Activated T-helper 1 cell treated with Interleukin-2 at 50 U/mL for 16 hours (primary cell): Measurements from ENCODE around the gene DSCAML1.

Source experiments
- DNase-seq: peaks from one replicate; pipeline ENCODE4 v3.0.0-alpha.2; 2020; ENCODE audit warnings: low read depth

DSCAML1 gene

GRCh38 chr11:117688255-117688797 lies 108.7 kb downstream of the DSCAML1 start:
- DNase-seq, result no peak

GRCh38 chr11:117687776-117688175 lies 109.2 kb downstream of the DSCAML1 start:
- no peak for DNase-seq

- no peak for DNase-seq
Measured at GRCh38 chr11:117686711-117687110, 110.3 kb downstream of the DSCAML1 start.

DNA sequence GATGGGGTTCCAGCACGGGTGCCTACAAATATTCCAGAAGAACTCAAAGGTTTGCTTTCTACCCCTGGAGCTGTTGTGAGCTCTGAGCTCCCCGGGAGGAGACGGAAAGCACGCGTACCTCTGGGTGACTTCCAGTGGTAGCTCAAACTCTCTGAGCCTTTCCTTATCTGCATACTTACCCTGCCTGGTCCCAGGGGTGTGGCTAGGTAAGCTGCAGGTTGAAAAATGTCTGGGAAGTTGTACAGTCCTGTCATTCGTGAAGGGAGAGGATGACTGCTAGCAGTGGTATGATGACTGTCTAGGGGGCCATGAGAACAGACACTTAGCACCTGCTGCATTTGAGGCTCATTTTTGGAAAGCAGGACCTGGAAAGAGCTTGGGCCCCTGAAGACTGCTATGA lies 111.5 kb downstream of the DSCAML1 start:
- DNase-seq, result no peak

GRCh38 chr11:117684731-117685130 lies 112.3 kb downstream of the DSCAML1 start:
- no peak for DNase-seq

DNA sequence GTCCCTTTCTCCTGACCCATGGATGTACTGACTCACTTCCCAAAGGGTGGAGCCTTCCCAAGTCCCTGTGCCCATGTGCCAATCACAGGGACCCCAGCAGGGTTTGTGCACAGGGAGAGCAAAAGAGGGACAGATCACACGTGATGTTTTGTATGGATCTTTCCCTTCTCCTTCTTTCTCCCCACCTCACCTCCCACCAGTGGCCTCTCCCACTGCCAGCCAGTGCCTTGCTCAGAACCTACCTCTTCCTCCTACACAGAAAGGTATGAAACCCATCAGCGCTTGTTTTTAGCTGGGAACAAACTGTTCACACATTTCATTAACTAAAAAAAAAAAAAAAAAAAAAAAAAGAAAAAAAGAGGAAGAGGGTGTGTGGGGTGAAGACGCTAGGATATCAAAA lies 112.9 kb downstream of the DSCAML1 start:
- no peak for DNase-seq

- no peak for DNase-seq
Measured at GRCh38 chr11:117681438-117681837, 115.6 kb downstream of the DSCAML1 start.

- no peak for DNase-seq
Measured at GRCh38 chr11:117679461-117679860, 117.6 kb downstream of the DSCAML1 start.

- DNase-seq, result no peak
Measured at GRCh38 chr11:117678658-117679406, 118.2 kb downstream of the DSCAML1 start.

- DNase-seq, result no peak
Measured at GRCh38 chr11:117677729-117678310, 119.2 kb downstream of the DSCAML1 start.

DNA sequence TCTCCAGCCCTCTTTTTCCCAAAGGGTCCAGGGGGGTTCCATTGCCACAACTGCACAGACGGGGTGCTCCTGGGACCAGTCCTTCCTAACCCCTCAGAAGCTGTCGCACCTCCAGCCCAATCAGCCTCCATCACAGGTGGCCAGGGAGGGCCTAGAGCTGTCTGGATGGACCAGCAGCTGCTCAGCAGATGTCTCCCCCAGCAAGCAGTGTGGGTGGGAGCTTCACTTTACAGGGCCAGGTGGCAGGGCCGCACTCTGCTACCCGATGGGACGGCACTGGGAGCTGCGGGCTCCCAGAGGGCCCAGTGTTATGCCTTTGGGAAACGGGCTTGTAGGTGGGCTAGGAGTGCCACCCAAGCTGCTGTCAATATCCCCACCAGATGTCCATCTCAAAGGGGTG lies 120.5 kb downstream of the DSCAML1 start:
- DNase-seq, result no peak

GRCh38 chr11:117673602-117674001 lies 123.4 kb downstream of the DSCAML1 start:
- no peak for DNase-seq

DNA sequence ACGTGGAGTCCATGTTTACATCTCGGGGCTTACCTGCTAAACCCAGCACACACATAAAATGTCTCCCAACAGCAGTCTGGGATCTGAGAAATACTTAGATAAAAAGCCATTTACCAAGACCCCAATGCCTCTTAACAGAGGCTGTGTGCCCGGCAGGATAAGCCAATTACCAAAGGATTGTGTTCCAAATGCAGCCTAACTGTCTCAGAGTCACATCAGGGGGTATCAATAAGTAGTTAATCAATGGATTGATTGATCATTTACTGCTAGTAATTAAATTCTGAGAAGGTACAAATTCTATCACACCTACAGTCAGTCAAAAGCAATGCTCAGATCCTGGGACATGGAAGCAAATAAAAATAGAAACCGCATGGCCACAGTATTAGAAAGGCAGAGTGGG lies 125.6 kb downstream of the DSCAML1 start:
- no peak for DNase-seq

- no peak for DNase-seq
Measured at GRCh38 chr11:117670924-117671323, 126.1 kb downstream of the DSCAML1 start.

- no peak for DNase-seq
Measured at GRCh38 chr11:117670443-117670842, 126.6 kb downstream of the DSCAML1 start.

DNA sequence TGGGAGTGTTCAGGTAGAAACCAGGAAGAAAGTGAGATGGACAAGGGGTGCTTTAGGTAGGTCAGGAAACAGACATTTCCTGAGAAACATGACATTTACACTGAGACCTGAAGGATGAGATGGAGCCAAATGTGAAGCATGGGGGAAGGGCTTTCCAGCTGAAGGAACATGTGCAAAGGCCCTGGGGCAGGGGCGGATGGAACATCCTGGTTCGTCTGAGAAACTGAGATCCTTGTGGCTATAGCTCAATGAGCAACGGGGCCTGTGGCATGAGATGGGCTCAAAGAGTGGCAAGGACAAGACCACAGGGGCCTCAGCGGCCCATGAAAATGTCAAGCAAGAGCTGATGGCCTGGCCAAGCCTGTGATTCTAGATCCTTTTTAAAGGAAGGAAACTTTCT lies 127.4 kb downstream of the DSCAML1 start:
- no peak for DNase-seq

- DNase-seq, result no peak
Measured at GRCh38 chr11:117669062-117669461, 128.0 kb downstream of the DSCAML1 start.

- DNase-seq, result no peak
Measured at GRCh38 chr11:117668321-117668751, 128.7 kb downstream of the DSCAML1 start.

GRCh38 chr11:117664897-117665296 lies 132.1 kb downstream of the DSCAML1 start:
- DNase-seq, result no peak

DNA sequence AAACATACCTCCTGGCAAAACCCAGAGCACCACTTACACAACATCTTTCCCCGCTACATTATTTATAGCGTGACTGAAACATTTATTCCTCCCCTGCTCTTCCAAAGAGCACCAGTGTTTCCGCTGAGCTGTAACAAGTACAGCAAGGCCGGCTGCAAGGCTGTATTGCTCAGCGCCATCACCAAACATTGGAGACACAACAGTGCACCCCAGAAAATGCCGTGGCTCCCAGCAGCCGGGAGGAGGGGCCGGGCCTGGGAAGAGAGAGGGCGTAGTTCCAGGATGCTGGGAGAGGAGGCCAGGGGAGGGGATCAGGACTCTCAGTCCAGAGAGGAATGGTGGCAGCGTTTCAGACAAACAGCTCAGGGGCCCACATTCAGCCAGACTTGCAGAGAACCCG lies 133.2 kb downstream of the DSCAML1 start:
- no peak for DNase-seq

DNA sequence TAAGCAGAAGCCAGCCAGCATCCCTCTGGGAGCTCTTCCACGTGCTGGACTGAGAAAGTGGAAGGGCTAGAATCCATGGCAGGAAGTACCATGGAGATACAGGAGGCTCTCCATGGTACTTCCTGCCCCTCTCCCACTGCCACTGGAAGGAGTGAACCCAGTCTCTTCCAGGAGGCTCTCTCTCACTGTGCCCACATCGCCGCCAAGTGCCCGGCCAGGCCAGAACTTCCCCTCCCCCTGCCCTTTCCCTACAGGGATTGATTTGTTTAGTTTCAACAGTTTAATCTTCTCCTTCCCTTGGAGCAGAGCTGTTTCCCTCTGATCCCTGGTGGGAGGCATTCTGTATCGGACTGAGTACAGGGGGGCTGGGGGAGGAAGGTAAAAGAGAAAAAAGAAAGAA lies 133.6 kb downstream of the DSCAML1 start:
- no peak for DNase-seq

DNA sequence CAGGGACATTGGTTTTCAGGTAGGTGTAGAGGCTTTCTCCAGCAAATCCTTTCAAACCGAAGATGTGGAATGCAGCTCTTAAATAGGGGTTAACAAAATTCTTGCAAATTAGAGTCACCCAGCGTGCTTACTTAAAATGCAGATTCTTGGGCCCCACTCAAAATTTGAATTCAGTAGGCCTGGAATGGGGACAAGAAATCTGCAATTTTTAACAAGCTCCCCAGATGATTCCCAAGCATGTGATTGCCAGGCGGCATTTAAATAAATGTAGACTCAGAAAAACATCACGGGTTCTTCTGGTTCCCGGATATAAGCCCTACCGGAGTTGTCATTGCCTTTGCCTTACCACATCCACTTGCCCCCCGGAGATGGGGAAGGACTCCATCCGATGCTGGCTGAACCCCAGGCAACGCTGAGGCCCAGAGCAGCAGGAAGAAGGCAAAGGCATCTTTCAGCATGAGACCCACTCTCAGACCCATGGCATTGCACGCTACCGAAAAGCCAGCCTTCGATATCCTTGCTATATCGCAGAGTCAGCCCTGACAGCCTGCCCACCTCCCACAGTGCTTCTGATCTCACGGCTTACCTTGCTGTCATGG lies 134.2 kb downstream of the DSCAML1 start:
- no peak for DNase-seq

DNA sequence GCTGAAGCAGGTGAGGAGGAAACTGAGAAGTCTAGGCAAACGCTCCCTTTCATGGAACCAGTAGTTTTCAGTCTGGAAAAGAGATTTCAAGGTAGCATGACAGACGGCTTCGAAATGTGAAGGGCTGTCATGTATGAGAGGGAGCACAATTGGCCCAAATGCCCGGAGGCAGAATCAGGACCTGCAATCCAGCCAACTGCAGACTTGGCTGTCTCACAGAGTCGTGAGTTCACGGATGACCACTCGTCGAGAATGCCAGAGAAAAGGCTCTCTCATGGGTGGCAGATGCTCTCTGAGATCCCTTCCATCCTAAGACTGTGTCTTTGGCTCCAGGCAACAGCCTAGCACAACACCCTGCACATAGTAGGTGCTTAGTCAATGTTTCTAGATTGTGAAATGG lies 134.8 kb downstream of the DSCAML1 start:
- DNase-seq, result no peak
